ENCODE data around the gene YPEL3.

GRCh38 chr16:30144017-30144416 is 48.0 kb upstream of the YPEL3 start:
- TF ChIP-seq CTCF (IDR thresholded peaks at IDR 0.05) (no peak), POLR2A (IDR thresholded peaks at IDR 0.05) (no peak), POLR2AphosphoS5 (IDR thresholded peaks at IDR 0.05) (no peak)

Data from sigmoid colon (tissue), 4 donors.